HFFc6 (cell line): Measurements from ENCODE around the gene RTKN2. TPM values are rescaled to one million over a fixed set of nuclear protein-coding genes. Genes with fewer than 3 reads are reported as not detected.
A peak's percentile ranks its signal among the peaks of the same experiment; 100 is the strongest.

Source experiments
- DNase-seq: peaks from one replicate; pipeline ENCODE4 v3.0.0-alpha.2; 2018
- H3K27ac Mint-ChIP-seq: 2 replicates; pipeline ENCODE4 v1.8.0; 2020; ENCODE audit warnings: mild to moderate bottlenecking, mixed read lengths
- H3K27me3 Mint-ChIP-seq: 2 replicates; pipeline ENCODE4 v1.8.0; 2021; ENCODE audit warnings: mild to moderate bottlenecking, moderate library complexity, mixed read lengths; ENCODE audit not compliant: insufficient read depth
- H3K36me3 Mint-ChIP-seq: 2 replicates; pipeline ENCODE4 v1.8.0; 2021; ENCODE audit warnings: low read depth, mixed read lengths
- H3K4me1 Mint-ChIP-seq: 2 replicates; pipeline ENCODE4 v1.8.0; 2020; ENCODE audit warnings: low read depth, mixed read lengths
- H3K4me3 Mint-ChIP-seq: 2 replicates; pipeline ENCODE4 v1.8.0; 2020; ENCODE audit warnings: mild to moderate bottlenecking, moderate library complexity, mixed read lengths
- H3K9me3 Mint-ChIP-seq: 2 replicates; pipeline ENCODE4 v1.8.0; 2020; ENCODE audit warnings: mild to moderate bottlenecking, mixed read lengths
- total RNA-seq, 6 experiments: library from RNA; stranded (reverse); fragmentation: NEBNext Ultra II Directional; extraction: Animal tissue kit (Norgen Biotek cat#: 25700); gene quantifications; 2 replicates in 1 of 6; 3 replicates in 5 of 6; pipeline ENCODE4 v1.2.3, GENCODE V29; 2021
- TF ChIP-seq, protein P1 (sequence below): fragments of 200-600 bp; sonication (generic); IDR thresholded peaks from 2 replicates; pipeline ENCODE4 v1.5.0; 2021; ENCODE audit warnings: antibody characterized with exemption, mild to moderate bottlenecking

The RTKN2 gene
- total RNA-seq, 6 experiments from 2014 or later, result 2.9 to 5.5 (median 4.6) TPM

DNA sequence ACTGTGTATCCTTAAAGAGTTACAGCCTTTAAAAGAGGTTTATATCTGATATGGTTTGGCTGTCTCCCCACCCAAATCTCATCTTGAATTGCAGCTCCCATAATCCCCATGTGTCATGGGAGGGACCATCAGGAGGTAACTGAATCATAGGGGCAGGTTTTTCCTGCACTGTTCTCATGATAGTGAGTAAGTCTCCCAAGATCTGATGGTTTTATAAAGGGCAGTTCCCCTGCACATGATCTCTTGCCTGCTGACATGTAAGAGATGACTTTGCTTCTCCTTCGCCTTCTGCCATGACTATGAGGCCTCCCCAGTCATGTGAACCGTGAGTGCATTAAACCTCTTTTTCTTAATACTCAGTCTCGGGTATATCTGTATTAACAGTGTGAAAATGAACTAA is 9.7 kb downstream of the RTKN2 start:
- H3K27ac Mint-ChIP-seq, result no peak overlapping the region
- TF ChIP-seq, protein P1, sequence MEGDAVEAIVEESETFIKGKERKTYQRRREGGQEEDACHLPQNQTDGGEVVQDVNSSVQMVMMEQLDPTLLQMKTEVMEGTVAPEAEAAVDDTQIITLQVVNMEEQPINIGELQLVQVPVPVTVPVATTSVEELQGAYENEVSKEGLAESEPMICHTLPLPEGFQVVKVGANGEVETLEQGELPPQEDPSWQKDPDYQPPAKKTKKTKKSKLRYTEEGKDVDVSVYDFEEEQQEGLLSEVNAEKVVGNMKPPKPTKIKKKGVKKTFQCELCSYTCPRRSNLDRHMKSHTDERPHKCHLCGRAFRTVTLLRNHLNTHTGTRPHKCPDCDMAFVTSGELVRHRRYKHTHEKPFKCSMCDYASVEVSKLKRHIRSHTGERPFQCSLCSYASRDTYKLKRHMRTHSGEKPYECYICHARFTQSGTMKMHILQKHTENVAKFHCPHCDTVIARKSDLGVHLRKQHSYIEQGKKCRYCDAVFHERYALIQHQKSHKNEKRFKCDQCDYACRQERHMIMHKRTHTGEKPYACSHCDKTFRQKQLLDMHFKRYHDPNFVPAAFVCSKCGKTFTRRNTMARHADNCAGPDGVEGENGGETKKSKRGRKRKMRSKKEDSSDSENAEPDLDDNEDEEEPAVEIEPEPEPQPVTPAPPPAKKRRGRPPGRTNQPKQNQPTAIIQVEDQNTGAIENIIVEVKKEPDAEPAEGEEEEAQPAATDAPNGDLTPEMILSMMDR, result no peak
- no peak for DNase-seq
- H3K27me3 Mint-ChIP-seq, result no peaks in the 10 kb centered on the region
- peaks cover 27% of the 10 kb centered on the region for H3K4me1 Mint-ChIP-seq
- no peaks in the 10 kb centered on the region for H3K9me3 Mint-ChIP-seq
- no peak overlapping the region for H3K4me3 Mint-ChIP-seq
- peaks cover 19% of the 10 kb centered on the region for H3K36me3 Mint-ChIP-seq

DNA sequence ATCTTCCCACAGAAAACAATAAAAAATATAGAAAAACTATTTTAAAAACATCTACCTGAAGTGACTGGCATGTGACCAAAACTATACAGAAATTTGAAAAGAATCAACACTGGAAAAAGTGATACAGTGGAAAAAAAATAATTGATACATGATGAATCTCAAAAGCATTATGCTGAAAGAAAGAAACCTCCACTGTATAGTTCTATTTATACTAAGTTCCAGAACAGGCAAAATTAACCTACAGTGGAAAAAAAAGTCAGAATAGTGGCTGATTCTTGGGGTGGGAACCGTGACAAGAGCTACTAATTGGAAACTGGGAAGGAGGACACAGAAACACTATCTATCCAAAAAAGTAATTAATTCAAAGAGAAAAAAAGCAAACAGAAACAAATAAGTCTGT is 14.9 kb downstream of the RTKN2 start:
- no peak for DNase-seq
- peaks cover 6% of the 10 kb centered on the region for H3K36me3 Mint-ChIP-seq
- TF ChIP-seq, protein P1, result no peak
- no peak overlapping the region for H3K4me3 Mint-ChIP-seq
- no peaks in the 10 kb centered on the region for H3K27me3 Mint-ChIP-seq
- H3K9me3 Mint-ChIP-seq, result no peaks in the 10 kb centered on the region
- H3K4me1 Mint-ChIP-seq, result peaks cover 38% of the 10 kb centered on the region
- no peak overlapping the region for H3K27ac Mint-ChIP-seq

DNA sequence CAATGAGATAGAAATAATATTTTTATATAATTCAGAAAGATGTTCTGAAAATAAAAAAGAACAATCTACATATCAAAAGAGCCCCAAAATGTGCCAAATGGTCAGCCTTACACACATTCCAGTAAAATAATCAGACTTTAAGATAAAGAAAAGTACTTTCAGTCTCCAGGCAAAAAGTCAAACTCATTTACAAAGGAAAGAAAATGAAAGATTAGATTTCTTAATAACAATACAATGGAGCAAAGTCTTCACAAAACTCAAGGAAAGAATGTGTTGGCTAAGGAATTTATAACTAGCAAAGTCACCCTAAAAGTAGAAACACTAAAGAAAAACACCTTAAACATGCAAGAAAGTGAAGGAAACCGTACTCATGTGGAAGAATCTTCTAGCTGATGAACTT is 16.6 kb downstream of the RTKN2 start:
- Mint-ChIP-seq H3K4me3 (no peak overlapping the region), H3K9me3 (no peaks in the 10 kb centered on the region), H3K27ac (peak overlapping the region; percentile 32), H3K4me1 (peaks cover 50% of the 10 kb centered on the region), H3K36me3 (peaks cover 6% of the 10 kb centered on the region), H3K27me3 (no peaks in the 10 kb centered on the region; the same call in 1 of the 2 replicates)
- TF ChIP-seq, protein P1, result no peak
- no peak for DNase-seq

DNA sequence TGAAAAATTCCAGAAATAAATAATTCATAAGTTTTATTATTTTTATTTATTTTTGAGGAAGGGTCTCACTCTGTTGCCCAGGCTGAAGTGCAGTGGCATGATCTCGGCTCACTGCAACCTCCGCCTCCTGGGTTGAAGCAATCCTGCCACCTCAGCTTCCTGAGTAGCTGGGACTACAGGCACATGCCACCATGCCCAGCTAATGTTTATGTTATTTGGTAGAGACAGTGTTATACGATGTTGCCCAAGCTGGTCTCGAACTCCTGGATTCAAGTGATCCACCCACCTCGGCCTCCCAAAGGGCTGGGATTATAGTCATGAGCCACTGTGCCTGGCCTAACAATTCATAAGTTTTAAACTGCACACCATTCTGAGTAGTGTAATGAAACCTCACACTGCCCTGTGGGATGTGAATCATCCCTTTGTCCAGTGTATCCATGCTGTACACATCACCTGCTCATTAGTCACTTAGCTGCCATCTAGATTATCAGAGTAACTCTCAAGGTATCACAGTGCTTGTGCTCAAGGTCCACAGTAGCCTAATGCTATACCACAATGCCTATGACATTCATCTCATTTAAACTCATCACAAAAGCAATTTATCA is 17.9 kb downstream of the RTKN2 start:
- DNase-seq, result peak; percentile 84
- Mint-ChIP-seq H3K4me1 (peaks cover 52% of the 10 kb centered on the region), H3K36me3 (peaks cover 6% of the 10 kb centered on the region), H3K4me3 (no peak overlapping the region), H3K27ac (peak overlapping the region; percentile 22), H3K27me3 (no peaks in the 10 kb centered on the region; the same call in 1 of the 2 replicates), H3K9me3 (no peaks in the 10 kb centered on the region)
- TF ChIP-seq, protein P1, result no peak

DNA sequence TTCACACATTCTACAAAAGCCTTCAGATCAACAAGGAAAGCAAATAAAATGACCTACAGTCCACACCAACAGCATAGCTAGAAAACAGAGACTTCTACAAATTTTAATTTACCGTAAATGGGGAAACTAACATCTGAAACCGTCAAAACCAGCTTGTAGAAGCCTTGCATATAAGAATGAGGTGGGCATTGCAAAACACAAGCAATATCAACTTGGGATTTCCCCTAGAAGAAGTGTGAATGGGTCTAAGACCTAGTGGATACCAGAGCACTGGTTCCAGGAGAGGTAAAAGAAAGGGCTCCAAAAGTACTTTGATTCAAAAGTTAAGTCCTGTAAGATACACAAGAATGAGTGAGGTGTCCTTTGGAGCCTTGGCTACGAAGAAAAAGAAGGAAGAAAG is 18.7 kb downstream of the RTKN2 start:
- no peaks in the 10 kb centered on the region for H3K9me3 Mint-ChIP-seq
- H3K27ac Mint-ChIP-seq, result peak overlapping the region; percentile 77
- H3K36me3 Mint-ChIP-seq, result peaks cover 6% of the 10 kb centered on the region
- H3K27me3 Mint-ChIP-seq, result no peaks in the 10 kb centered on the region; the same call in 1 of the 2 replicates
- no peak for DNase-seq
- peak overlapping the region; percentile 42; the same call in 1 of the 2 replicates for H3K4me3 Mint-ChIP-seq
- H3K4me1 Mint-ChIP-seq, result peaks cover 60% of the 10 kb centered on the region
- TF ChIP-seq, protein P1, result no peak
